ENCODE data around the gene NUF2.
"Not testable (repeated sequence)": the region's sequence is repeated elsewhere in the genome, so short reads cannot be mapped to it uniquely, and the experiment has no call there.

The NUF2 gene

GRCh38 chr1:163358172-163358571 is 36.4 kb downstream of the NUF2 start:
- peaks cover 12% of the 10 kb centered on the region for H3K36me3 Mint-ChIP-seq (ENCODE audit: low read depth)
- not testable (repeated sequence) for H3K27ac Mint-ChIP-seq; DNase-seq (ENCODE audit: low spot score); H3K27me3 Mint-ChIP-seq (ENCODE audit: low read depth); H3K4me1 Mint-ChIP-seq (ENCODE audit: low read depth); H3K9me3 Mint-ChIP-seq; H3K4me3 Mint-ChIP-seq

DNA sequence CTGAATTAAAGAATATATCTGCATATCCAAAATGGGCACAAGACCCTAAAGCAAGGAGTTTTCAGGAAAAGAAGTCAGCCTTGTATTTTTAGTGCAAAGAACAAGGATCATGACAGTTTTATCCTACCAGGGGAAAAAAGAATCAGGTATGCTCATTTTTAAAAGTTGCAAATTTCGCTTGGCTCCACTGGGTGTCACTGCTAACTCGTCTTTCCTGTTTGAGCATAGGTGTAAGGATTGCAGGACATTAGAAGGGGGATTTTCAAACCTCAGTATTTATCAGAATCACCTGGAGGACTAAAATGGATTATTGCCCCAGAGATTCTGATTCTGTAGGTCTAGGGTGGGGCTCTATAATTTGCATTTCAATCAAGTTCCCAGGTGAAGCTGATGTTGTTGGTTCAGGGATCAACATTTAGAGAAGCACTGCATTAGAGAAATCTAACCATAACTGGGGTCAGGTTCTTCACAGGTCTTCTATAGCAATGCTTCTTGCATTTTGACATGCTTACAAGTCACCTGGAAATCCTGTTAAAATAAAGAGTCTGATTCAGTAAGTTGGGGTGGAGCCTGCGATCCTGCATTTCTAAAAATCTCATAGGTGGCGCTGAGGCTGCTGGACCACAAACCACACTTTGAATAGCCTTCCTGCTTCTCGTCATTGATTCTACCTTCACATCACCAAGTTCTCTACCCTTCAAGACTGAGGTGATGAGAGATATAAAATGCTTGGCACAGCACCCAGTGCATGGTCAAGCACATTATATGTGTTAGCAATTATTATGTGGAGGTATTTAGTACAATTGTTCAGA is 39.6 kb downstream of the NUF2 start:
- DNase-seq (ENCODE audit: low spot score) = no peak
- H3K4me3 Mint-ChIP-seq = no peak overlapping the region
- H3K9me3 Mint-ChIP-seq = no peaks in the 10 kb centered on the region
- peaks cover 16% of the 10 kb centered on the region for H3K27me3 Mint-ChIP-seq (ENCODE audit: low read depth)
- H3K27ac Mint-ChIP-seq = no peak overlapping the region
- H3K4me1 Mint-ChIP-seq (ENCODE audit: low read depth) = peaks cover 7% of the 10 kb centered on the region
- peaks cover 7% of the 10 kb centered on the region for H3K36me3 Mint-ChIP-seq (ENCODE audit: low read depth)

DNA sequence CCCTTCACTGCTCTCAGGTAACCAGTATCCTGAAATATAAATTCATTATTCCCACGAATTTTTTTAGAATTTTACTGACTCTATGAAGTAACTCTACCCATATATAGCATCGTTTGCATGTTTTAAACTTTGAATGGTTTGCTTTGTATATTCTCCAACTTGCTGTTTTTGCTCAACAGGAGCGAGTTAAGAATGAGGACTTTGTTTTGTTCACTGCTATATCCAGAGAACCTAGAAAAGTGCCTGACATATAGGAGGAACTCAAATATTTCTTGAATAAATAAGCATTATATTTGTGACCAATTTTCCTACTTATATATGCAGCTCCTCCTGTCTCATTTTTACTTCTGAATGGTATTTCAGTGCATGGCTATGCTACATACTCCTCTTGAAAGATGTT is 43.4 kb downstream of the NUF2 start:
- peaks cover 20% of the 10 kb centered on the region for H3K27me3 Mint-ChIP-seq (ENCODE audit: low read depth)
- peaks cover 7% of the 10 kb centered on the region for H3K4me1 Mint-ChIP-seq (ENCODE audit: low read depth)
- H3K36me3 Mint-ChIP-seq (ENCODE audit: low read depth) = no peaks in the 10 kb centered on the region
- no peak overlapping the region for H3K27ac Mint-ChIP-seq
- H3K4me3 Mint-ChIP-seq = no peak overlapping the region
- DNase-seq (ENCODE audit: low spot score) = no peak
- no peaks in the 10 kb centered on the region for H3K9me3 Mint-ChIP-seq

DNA sequence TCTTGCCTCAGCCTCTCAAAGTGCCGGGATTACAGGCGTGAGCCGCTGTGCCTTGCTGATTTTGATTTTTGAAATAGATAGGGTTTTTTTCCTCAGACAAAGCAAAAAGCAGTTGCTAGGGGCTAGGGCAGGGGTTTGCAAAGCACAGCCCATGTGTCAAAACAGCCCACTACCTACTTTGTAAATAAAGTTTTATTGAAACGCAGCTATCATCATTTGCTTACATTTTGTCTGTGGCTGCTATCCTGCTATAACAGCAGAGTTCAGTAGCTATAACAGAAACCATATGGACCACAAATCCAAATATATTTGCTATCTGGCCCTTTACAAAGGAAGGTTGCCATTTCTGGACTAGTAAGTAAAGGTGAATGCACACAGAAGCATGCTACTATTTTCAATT is 44.8 kb downstream of the NUF2 start:
- Mint-ChIP-seq H3K27me3 (ENCODE audit: low read depth) (peaks cover 20% of the 10 kb centered on the region), H3K27ac (no peak overlapping the region)
- no peak for DNase-seq (ENCODE audit: low spot score)

GRCh38 chr1:163367721-163368120 is 46.0 kb downstream of the NUF2 start:
- no peaks in the 10 kb centered on the region for H3K9me3 Mint-ChIP-seq
- H3K4me3 Mint-ChIP-seq = no peak overlapping the region
- DNase-seq (ENCODE audit: low spot score) = no peak
- no peaks in the 10 kb centered on the region for H3K36me3 Mint-ChIP-seq (ENCODE audit: low read depth)
- no peaks in the 10 kb centered on the region for H3K4me1 Mint-ChIP-seq (ENCODE audit: low read depth)
- no peak overlapping the region for H3K27ac Mint-ChIP-seq
- peaks cover 12% of the 10 kb centered on the region for H3K27me3 Mint-ChIP-seq (ENCODE audit: low read depth)

More for the DNA sequence above, 44.8 kb downstream of the NUF2 start:
- Mint-ChIP-seq H3K4me1 (ENCODE audit: low read depth) (peaks cover 3% of the 10 kb centered on the region), H3K9me3 (no peaks in the 10 kb centered on the region), H3K4me3 (no peak overlapping the region), H3K36me3 (ENCODE audit: low read depth) (no peaks in the 10 kb centered on the region)

DNA sequence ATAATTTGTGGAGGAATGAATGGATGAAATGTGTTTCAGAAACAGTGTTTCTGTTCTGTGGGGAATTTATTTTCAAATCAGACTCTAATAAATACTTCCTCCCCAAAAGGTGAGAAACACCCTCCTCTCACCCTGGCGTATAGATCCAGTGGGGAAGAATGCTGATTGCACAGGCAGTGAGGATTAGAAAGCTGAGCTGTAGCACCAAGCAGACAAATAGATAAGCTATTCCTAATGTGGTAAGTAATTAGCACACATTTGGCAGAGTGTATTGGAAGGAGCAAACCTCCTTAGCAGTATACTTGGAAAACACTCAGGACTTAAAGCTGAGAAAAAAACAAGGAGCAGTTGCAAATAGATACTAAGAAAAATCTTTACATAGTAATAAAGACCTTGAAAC is 50.8 kb downstream of the NUF2 start:
- peaks cover 15% of the 10 kb centered on the region for H3K27me3 Mint-ChIP-seq (ENCODE audit: low read depth)
- H3K9me3 Mint-ChIP-seq = no peaks in the 10 kb centered on the region
- DNase-seq (ENCODE audit: low spot score) = no peak
- H3K4me3 Mint-ChIP-seq = no peak overlapping the region
- no peaks in the 10 kb centered on the region for H3K36me3 Mint-ChIP-seq (ENCODE audit: low read depth)
- H3K4me1 Mint-ChIP-seq (ENCODE audit: low read depth) = no peaks in the 10 kb centered on the region
- no peak overlapping the region for H3K27ac Mint-ChIP-seq

DNA sequence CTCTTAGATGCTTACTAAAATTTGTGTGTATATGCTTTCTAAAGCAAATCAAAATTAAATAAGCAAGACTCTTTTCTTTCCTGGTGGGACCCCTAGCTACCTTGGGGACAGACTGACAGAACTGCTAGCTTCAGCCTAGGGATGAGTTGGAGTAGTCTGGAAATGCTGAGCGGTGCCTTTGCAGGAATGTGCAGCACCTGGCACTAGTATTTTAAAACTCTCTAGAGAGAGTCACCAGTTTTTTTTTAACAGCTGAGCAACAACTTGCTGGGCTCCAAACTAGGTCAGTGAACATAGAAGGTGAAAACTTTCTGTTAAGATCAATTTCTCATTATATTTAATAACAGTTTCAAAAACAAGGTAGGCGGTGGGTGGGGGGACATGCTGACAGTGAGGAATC is 56.8 kb downstream of the NUF2 start:
- no peak for DNase-seq (ENCODE audit: low spot score)
- Mint-ChIP-seq H3K27ac (no peak overlapping the region), H3K9me3 (no peaks in the 10 kb centered on the region), H3K27me3 (ENCODE audit: low read depth) (peaks cover 15% of the 10 kb centered on the region), H3K4me1 (ENCODE audit: low read depth) (no peaks in the 10 kb centered on the region), H3K4me3 (no peak overlapping the region), H3K36me3 (ENCODE audit: low read depth) (no peaks in the 10 kb centered on the region)

DNA sequence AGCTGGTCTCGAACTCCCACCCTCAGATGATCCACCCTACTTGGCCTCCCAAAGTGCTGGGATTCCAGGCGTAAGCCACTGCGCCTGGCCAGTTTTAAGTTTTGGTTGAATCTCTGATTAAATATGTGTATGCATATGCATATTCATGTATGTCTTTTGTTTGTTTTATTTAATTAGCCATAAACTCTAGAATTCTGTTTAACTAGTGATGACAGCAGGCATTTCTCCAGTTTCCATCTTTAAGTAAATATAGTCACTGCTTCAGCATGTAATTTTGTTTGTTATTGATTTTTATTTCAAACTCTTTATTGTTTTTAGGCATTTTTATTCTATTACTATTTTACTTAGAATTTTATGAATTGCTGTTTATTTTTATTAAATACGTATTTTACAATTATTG is 58.0 kb downstream of the NUF2 start:
- H3K4me3 Mint-ChIP-seq = no peak overlapping the region
- H3K27me3 Mint-ChIP-seq (ENCODE audit: low read depth) = peaks cover 10% of the 10 kb centered on the region
- no peaks in the 10 kb centered on the region for H3K4me1 Mint-ChIP-seq (ENCODE audit: low read depth)
- no peaks in the 10 kb centered on the region for H3K9me3 Mint-ChIP-seq
- no peaks in the 10 kb centered on the region for H3K36me3 Mint-ChIP-seq (ENCODE audit: low read depth)
- no peak overlapping the region for H3K27ac Mint-ChIP-seq
- no peak for DNase-seq (ENCODE audit: low spot score)

DNA sequence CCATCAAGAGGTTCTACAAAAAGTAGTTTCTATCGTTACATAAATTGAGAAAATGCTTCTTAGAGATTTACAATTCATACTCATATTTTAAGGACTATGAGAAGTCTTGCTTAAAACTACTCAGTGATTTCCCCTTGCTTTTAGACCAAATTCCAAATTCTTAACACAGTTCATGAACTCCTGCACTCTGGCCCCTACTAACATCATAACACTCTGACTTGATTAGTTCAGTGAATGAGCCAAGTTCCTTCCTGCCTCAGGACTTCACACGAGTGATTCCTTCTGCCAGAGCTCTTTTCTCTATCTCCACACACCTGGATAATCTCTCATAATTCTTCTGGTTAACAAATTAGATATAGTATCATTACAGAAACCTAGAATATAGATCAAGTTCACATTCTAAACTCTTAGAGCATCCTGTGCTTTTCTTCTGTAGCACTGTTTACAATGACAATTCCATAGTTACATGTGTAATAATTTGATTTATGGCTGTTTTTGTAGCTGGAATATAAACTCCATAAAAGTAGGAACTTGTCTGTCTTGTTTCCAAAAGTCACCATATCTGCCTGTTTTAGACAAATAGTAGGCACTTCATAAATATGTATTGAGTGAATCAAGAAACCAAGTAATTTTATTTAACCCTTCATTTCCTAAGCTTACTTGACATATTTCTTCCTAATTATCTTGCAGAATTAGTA is 59.9 kb downstream of the NUF2 start:
- no peak for DNase-seq (ENCODE audit: low spot score)
- no peaks in the 10 kb centered on the region for H3K9me3 Mint-ChIP-seq
- H3K27me3 Mint-ChIP-seq (ENCODE audit: low read depth) = peaks cover 5% of the 10 kb centered on the region
- no peaks in the 10 kb centered on the region for H3K4me1 Mint-ChIP-seq (ENCODE audit: low read depth)
- H3K27ac Mint-ChIP-seq = no peak overlapping the region
- H3K36me3 Mint-ChIP-seq (ENCODE audit: low read depth) = no peaks in the 10 kb centered on the region
- no peak overlapping the region for H3K4me3 Mint-ChIP-seq

DNA sequence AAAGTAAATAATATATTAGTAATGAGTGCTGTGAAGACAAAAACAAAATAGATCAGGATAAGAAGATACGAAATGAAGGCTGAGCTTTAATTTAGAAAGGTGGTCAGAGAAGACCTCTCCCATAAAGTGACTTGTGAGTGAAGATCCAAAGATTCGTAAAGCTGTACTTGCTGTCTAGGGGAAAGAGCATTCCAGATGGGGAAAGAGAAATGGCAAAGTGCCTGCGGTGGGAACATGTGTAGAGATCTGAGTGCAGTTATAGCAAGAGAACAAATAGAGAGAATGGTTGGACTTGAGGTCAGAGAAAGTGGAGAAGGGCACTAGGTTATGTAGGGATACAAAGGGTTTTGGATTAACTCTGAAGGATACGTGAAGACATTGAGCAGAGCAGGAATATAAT is 60.6 kb downstream of the NUF2 start:
- Mint-ChIP-seq H3K4me3 (no peak overlapping the region), H3K27me3 (ENCODE audit: low read depth) (peaks cover 5% of the 10 kb centered on the region), H3K36me3 (ENCODE audit: low read depth) (no peaks in the 10 kb centered on the region), H3K4me1 (ENCODE audit: low read depth) (no peaks in the 10 kb centered on the region), H3K27ac (no peak overlapping the region), H3K9me3 (no peaks in the 10 kb centered on the region)
- no peak for DNase-seq (ENCODE audit: low spot score)

- H3K27me3 Mint-ChIP-seq (ENCODE audit: low read depth) = peaks cover 2% of the 10 kb centered on the region
- H3K9me3 Mint-ChIP-seq = no peaks in the 10 kb centered on the region
- H3K4me3 Mint-ChIP-seq = no peak overlapping the region
- no peak for DNase-seq (ENCODE audit: low spot score)
- H3K36me3 Mint-ChIP-seq (ENCODE audit: low read depth) = no peaks in the 10 kb centered on the region
- H3K27ac Mint-ChIP-seq = no peak overlapping the region
- H3K4me1 Mint-ChIP-seq (ENCODE audit: low read depth) = no peaks in the 10 kb centered on the region
Observed at GRCh38 chr1:163387146-163387545, 65.4 kb downstream of the NUF2 start.

DNA sequence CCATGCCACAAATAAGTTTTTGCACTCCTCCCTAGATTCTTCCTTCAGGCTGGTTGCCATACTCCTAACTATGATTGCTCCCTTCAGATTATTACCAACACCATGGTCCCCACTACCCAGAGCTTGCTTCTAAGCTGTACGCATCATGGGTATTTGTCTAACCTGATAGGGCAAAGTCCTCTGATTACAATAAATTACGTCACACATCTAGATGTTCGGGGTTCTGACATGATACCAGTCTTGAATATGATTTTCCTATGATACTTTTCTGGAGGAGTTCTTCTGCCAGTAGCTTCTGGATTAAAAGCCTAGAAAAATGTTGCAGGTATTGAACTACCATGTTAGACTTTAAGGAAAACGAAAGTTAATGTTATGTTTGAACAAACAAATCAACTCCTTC is 67.2 kb downstream of the NUF2 start:
- no peak for DNase-seq (ENCODE audit: low spot score)
- Mint-ChIP-seq H3K9me3 (no peaks in the 10 kb centered on the region), H3K27me3 (ENCODE audit: low read depth) (peaks cover 2% of the 10 kb centered on the region), H3K36me3 (ENCODE audit: low read depth) (no peaks in the 10 kb centered on the region), H3K4me3 (no peak overlapping the region), H3K4me1 (ENCODE audit: low read depth) (no peaks in the 10 kb centered on the region), H3K27ac (no peak overlapping the region)

DNA sequence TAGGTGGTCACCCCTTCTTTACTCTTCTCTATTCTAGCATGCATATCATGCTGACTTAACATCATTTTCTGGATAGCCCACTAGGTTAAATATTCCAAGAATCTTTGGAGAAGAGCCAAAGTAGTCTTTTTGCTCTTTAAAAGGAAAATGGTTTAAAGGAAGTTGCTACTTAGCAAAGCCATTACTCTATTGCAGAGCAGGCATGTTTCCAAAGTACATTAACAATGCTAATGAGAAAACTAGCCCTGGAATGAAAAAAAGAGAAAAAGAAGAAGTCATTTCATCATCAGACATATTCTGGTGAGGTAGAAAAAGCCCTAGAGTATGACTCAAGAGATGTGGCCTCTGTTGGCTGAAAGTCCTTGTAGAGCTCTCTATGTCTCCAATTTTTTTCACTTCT is 74.0 kb downstream of the NUF2 start:
- Mint-ChIP-seq H3K27me3 (ENCODE audit: low read depth) (peaks cover 6% of the 10 kb centered on the region), H3K27ac (no peak overlapping the region), H3K4me1 (ENCODE audit: low read depth) (no peaks in the 10 kb centered on the region), H3K36me3 (ENCODE audit: low read depth) (no peaks in the 10 kb centered on the region), H3K9me3 (no peaks in the 10 kb centered on the region), H3K4me3 (no peak overlapping the region)
- DNase-seq (ENCODE audit: low spot score) = no peak

- Mint-ChIP-seq H3K4me3 (no peak overlapping the region), H3K27me3 (ENCODE audit: low read depth) (peaks cover 6% of the 10 kb centered on the region), H3K27ac (no peak overlapping the region), H3K4me1 (ENCODE audit: low read depth) (no peaks in the 10 kb centered on the region), H3K9me3 (no peaks in the 10 kb centered on the region), H3K36me3 (ENCODE audit: low read depth) (no peaks in the 10 kb centered on the region)
- no peak for DNase-seq (ENCODE audit: low spot score)
Observed at GRCh38 chr1:163397451-163398200, 75.9 kb downstream of the NUF2 start.
